Hepatic stellate cell (primary cell): ENCODE measurements around the gene TRO.
A peak's percentile ranks its signal among the peaks of the same experiment; 100 is the strongest.

Source experiments
- DNase-seq: peaks from one replicate; pipeline ENCODE4 v3.0.0; 2011; ENCODE audit warnings: low spot score

TRO gene

GRCh38 chrX:54920610-54921426 lies at the start of gene TRO:
Gene TRO, plus strand, starts transcription at chrX:54920824. Its CDS starts 1,423 bp downstream, at chrX:54922247.
- no peak for DNase-seq

- DNase-seq: no peak
Measured at GRCh38 chrX:54885740-54886139, 34.9 kb upstream of the TRO start.

GRCh38 chrX:54891573-54891972 lies 29.1 kb upstream of the TRO start:
- no peak for DNase-seq

- no peak for DNase-seq
Measured at GRCh38 chrX:54894159-54894558, 26.5 kb upstream of the TRO start.

GRCh38 chrX:54909941-54910340 lies 10.7 kb upstream of the TRO start:
- no peak for DNase-seq

GRCh38 chrX:54921427-54922021 lies 900 bp downstream of the TRO start:
- peak; percentile 60 for DNase-seq

GRCh38 chrX:54922547-54922946 lies 1.9 kb downstream of the TRO start:
- DNase-seq: no peak

- DNase-seq: no peak
Measured at GRCh38 chrX:54923376-54923775, 2.8 kb downstream of the TRO start.

- DNase-seq: no peak
Measured at GRCh38 chrX:54926978-54927377, 6.4 kb downstream of the TRO start.

- no peak for DNase-seq
Measured at GRCh38 chrX:54928876-54929275, 8.3 kb downstream of the TRO start.

- no peak for DNase-seq
Measured at GRCh38 chrX:54930291-54931049, 9.8 kb downstream of the TRO start.

- DNase-seq: no peak
Measured at GRCh38 chrX:54931107-54931506, 10.5 kb downstream of the TRO start.

- no peak for DNase-seq
Measured at GRCh38 chrX:54933150-54933826, 12.7 kb downstream of the TRO start.

GRCh38 chrX:54934058-54934457 lies 13.4 kb downstream of the TRO start:
- DNase-seq: no peak

- no peak for DNase-seq
Measured at GRCh38 chrX:54934890-54935289, 14.3 kb downstream of the TRO start.

- DNase-seq: no peak
Measured at GRCh38 chrX:54935306-54935705, 14.7 kb downstream of the TRO start.

GRCh38 chrX:54937416-54937815 lies 16.8 kb downstream of the TRO start:
- no peak for DNase-seq

- DNase-seq: no peak
Measured at GRCh38 chrX:54944816-54945215, 24.2 kb downstream of the TRO start.

- DNase-seq: no peak
Measured at GRCh38 chrX:54945224-54945623, 24.6 kb downstream of the TRO start.

GRCh38 chrX:54950730-54951375 lies 30.2 kb downstream of the TRO start:
- DNase-seq: no peak

- no peak for DNase-seq
Measured at GRCh38 chrX:54961750-54962149, 41.1 kb downstream of the TRO start.
